Kidney epithelial cell (primary cell): Measurements from ENCODE around the gene FARP1. TPM values are rescaled to one million over a fixed set of nuclear protein-coding genes. Genes with fewer than 3 reads are reported as not detected.
"Not testable (repeated sequence)": the region's sequence is repeated elsewhere in the genome, so short reads cannot be mapped to it uniquely, and the experiment has no call there.

Source experiments
- DNase-seq: peaks from one replicate; pipeline ENCODE4 v3.0.0-alpha.2; 2010; ENCODE audit warnings: low read depth
- H3K27me3 ChIP-seq: 2 replicates; pipeline ENCODE4 v1.6.0; 2011; ENCODE audit warnings: low read length; ENCODE audit not compliant: control insufficient read depth, insufficient read depth
- H3K36me3 ChIP-seq: 2 replicates; pipeline ENCODE4 v1.5.1; 2011; ENCODE audit warnings: low read length; ENCODE audit not compliant: control insufficient read depth, insufficient read depth
- H3K4me3 ChIP-seq: 2 replicates; pipeline ENCODE4 v1.5.1; 2011; ENCODE audit warnings: low read depth, mild to moderate bottlenecking, control low read depth, low read length
- CTCF ChIP-seq: IDR thresholded peaks from 2 replicates; pipeline ENCODE4 v1.5.1; 2011; ENCODE audit warnings: mild to moderate bottlenecking, moderate library complexity, low read length, control low read depth, inconsistent platforms; ENCODE audit not compliant: insufficient read depth, poor library complexity, severe bottlenecking
- total RNA-seq: library from RNA; depleted of rRNA; stranded (reverse); fragments of >200 nt; gene quantifications from 2 replicates; pipeline ENCODE4 v1.2.3, GENCODE V29; 2015

Gene FARP1
- total RNA-seq, 1 donor from 2014 or later, result 135 TPM

- no peak for DNase-seq
- Histone ChIP-seq H3K27me3 (no peaks in the 10 kb centered on the region), H3K4me3 (no peak overlapping the region), H3K36me3 (no peaks in the 10 kb centered on the region)
- TF ChIP-seq CTCF, result no peak
Measured at GRCh38 chr13:98228661-98229341, 85.9 kb downstream of the FARP1 start.

GRCh38 chr13:98230762-98231161 lies 87.9 kb downstream of the FARP1 start:
- H3K27me3 ChIP-seq, H3K4me3 ChIP-seq, H3K36me3 ChIP-seq, DNase-seq: not testable (repeated sequence)

- H3K27me3 ChIP-seq, result no peaks in the 10 kb centered on the region
- H3K36me3 ChIP-seq, result no peaks in the 10 kb centered on the region
- TF ChIP-seq CTCF, result no peak
- DNase-seq, result no peak
- no peak overlapping the region for H3K4me3 ChIP-seq
Measured at GRCh38 chr13:98232456-98232855, 89.6 kb downstream of the FARP1 start.

DNA sequence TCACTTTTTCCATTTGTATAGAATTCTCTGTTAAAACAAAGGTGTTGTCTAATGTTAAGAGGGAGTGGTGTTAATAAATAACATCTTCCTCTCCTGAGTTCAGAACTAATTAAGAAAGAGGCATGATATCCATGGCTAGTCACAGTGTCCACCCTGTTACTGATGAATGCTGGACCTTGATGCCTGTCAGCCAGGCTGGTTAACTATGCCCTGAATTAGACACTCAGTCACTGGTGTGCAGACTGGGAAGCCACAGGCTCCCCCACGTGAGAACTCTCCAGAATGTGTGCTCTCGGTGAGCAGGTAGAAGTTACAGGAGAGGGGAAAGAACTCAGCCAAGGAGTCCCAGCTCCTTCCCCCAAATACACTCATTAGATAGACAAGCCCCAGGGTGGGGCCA lies 90.2 kb downstream of the FARP1 start:
- Histone ChIP-seq H3K4me3 (no peak overlapping the region), H3K27me3 (no peaks in the 10 kb centered on the region), H3K36me3 (no peaks in the 10 kb centered on the region)
- no peak for DNase-seq
- TF ChIP-seq CTCF, result no peak

DNA sequence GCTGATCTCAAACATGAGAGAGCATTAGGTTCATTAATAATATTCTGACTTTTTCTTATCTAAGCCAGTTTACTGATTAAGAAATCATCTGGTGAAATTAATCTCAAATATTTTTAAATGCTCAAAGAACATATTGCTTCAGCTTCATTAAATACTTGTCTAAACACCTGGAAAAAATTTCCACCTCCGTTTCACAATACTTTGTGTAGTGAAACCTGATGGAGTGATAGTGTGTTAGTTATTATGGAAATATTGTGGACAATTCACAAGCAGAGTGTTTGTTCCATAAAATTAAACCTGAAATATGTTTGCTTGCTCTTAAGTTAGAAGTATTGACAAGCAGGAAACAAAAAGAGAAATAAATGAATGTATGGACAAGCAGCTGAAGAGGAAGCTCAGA lies 91.5 kb downstream of the FARP1 start:
- H3K36me3 ChIP-seq, result no peaks in the 10 kb centered on the region
- H3K4me3 ChIP-seq, result no peak overlapping the region
- H3K27me3 ChIP-seq, result no peaks in the 10 kb centered on the region
- no peak for DNase-seq
- TF ChIP-seq CTCF, result no peak

DNA sequence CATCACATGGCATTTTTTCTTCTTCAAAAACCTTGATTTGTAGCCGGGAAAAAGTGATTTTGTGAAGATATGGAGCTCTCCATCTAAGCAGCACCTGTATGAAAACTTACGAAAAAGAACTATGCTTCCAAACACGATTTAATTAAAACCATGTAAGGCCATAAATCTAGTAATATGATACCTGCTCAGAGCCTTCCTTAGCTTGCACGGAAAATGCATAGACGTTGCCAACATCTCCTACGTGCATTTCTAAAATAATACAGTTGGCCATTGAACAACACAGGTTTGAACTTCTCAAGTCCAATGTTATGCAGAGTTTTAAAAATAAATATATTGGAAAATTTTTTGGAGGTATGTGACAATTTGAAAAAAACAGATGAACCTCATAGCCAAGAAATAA lies 93.3 kb downstream of the FARP1 start:
- DNase-seq, result no peak
- no peak for TF ChIP-seq CTCF
- Histone ChIP-seq H3K36me3 (no peaks in the 10 kb centered on the region), H3K4me3 (no peak overlapping the region), H3K27me3 (no peaks in the 10 kb centered on the region)
